Naive thymus-derived CD4-positive, alpha-beta T cell (primary cell): ENCODE results near the gene ENAM. TPM values are rescaled to one million over a fixed set of nuclear protein-coding genes. Genes with fewer than 3 reads are reported as not detected.
"Not testable (repeated sequence)": the region's sequence is repeated elsewhere in the genome, so short reads cannot be mapped to it uniquely, and the experiment has no call there.

Experiments used
- ATAC-seq: fragments of 150-1000 bp; cut with Tn5 transposase; 2 replicates; pipeline ENCODE4 v1.10.0; 2021; ENCODE audit warnings: mild to moderate bottlenecking, moderate library complexity
- CTCF ChIA-PET: fragments of 350-600 bp; sonication (Branson Sonifier 250); formaldehyde crosslinking; loops from one replicate; lab custom pipeline; 2021; ENCODE audit warnings: antibody characterized with exemption; lab: Charles Lee
- POLR2A ChIA-PET: fragments of 350-600 bp; sonication (Branson Sonifier 250); formaldehyde crosslinking; loops from one replicate; lab custom pipeline; 2021; ENCODE audit warnings: antibody characterized with exemption, inconsistent platforms; lab: Charles Lee
- DNase-seq, 9 donors: peaks; one replicate each; pipeline versions ENCODE4 v3.0.0 to v3.0.0-alpha.2; 2020 to 2022; ENCODE audit warnings: mixed read lengths in 1 of 9
- H3K27ac ChIP-seq: one replicate; pipeline ENCODE4 v1.7.0; 2013; ENCODE audit warnings: mild to moderate bottlenecking, low read depth, low read length, moderate library complexity
- H3K27me3 ChIP-seq, 2 donors: one replicate each; pipeline ENCODE4 v1.7.0; 2013; ENCODE audit warnings: low read length in 2 of 2, mild to moderate bottlenecking in 2 of 2, moderate library complexity in 2 of 2; ENCODE audit not compliant: control insufficient read depth in 2 of 2, insufficient read depth in 2 of 2
- H3K36me3 ChIP-seq, 3 experiments: 1 replicate in 2 of 3; 2 replicates in 1 of 3; pipeline ENCODE4 v1.7.0; 2013; ENCODE audit warnings: low read length in 3 of 3, mild to moderate bottlenecking in 3 of 3, moderate library complexity in 1 of 3; ENCODE audit not compliant: insufficient read depth in 3 of 3, control insufficient read depth in 2 of 3
- H3K4me1 ChIP-seq, 2 donors: one replicate each; pipeline ENCODE4 v1.7.0; 2013; ENCODE audit warnings: low read length in 2 of 2, mild to moderate bottlenecking in 2 of 2, moderate library complexity in 1 of 2; ENCODE audit not compliant: control insufficient read depth in 2 of 2, insufficient read depth in 2 of 2
- H3K4me3 ChIP-seq: 2 replicates; pipeline ENCODE4 v1.7.0; 2013; ENCODE audit warnings: mild to moderate bottlenecking, low read length
- H3K9me3 ChIP-seq, 3 experiments: 1 replicate in 2 of 3; 2 replicates in 1 of 3; pipeline ENCODE4 v1.7.0; 2013; ENCODE audit warnings: low read length in 3 of 3; ENCODE audit not compliant: control insufficient read depth in 2 of 3
- H3K27ac Mint-ChIP-seq, 9 donors: one replicate each; pipeline ENCODE4 v1.8.0; 2020 to 2022; ENCODE audit warnings: mixed read lengths in 9 of 9, mild to moderate bottlenecking in 8 of 9, moderate library complexity in 5 of 9, inconsistent platforms in 2 of 9
- H3K27me3 Mint-ChIP-seq, 5 donors: one replicate each; pipeline ENCODE4 v1.8.0; 2021 to 2022; ENCODE audit warnings: mixed read lengths in 5 of 5, mild to moderate bottlenecking in 1 of 5
- H3K36me3 Mint-ChIP-seq, 5 donors: one replicate each; pipeline ENCODE4 v1.8.0; 2020 to 2022; ENCODE audit warnings: mixed read lengths in 5 of 5, mild to moderate bottlenecking in 3 of 5, inconsistent platforms in 1 of 5
- H3K4me1 Mint-ChIP-seq, 7 donors: one replicate each; pipeline ENCODE4 v1.8.0; 2020 to 2022; ENCODE audit warnings: mixed read lengths in 7 of 7, mild to moderate bottlenecking in 3 of 7, inconsistent platforms in 1 of 7
- H3K4me3 Mint-ChIP-seq, 10 donors: one replicate each; pipeline ENCODE4 v1.8.0; 2020 to 2022; ENCODE audit warnings: mild to moderate bottlenecking in 10 of 10, mixed read lengths in 10 of 10, moderate library complexity in 6 of 10, inconsistent platforms in 2 of 10
- H3K9me3 Mint-ChIP-seq, 11 donors: one replicate each; pipeline ENCODE4 v1.8.0; 2020 to 2022; ENCODE audit warnings: mixed read lengths in 11 of 11, mild to moderate bottlenecking in 4 of 11, inconsistent platforms in 1 of 11, moderate library complexity in 1 of 11
- intact Hi-C, 2 donors: fragments of 100-400 bp; cut with micrococcal nuclease; formaldehyde crosslinking; loops; one replicate each; pipeline ENCODE4 v1.15.1; 2023
- polyA plus RNA-seq, 2 donors: library from polyadenylated mRNA; unstranded; fragments of 300-500 nt; fragmentation: Illumina TruSeq; gene quantifications; one replicate each; pipeline ENCODE4 v1.2.3, GENCODE V29; 2021
- total RNA-seq, 6 experiments: library from RNA in 5 of 6; stranded (reverse) in 5 of 6; gene quantifications; 1 replicate in 5 of 6; 2 replicates in 1 of 6; pipeline ENCODE4 v1.2.3 and lab custom pipeline; 2021 to 2026

The ENAM gene
- total and polyA plus RNA-seq, 7 experiments from 2014 or later = not detected

DNA sequence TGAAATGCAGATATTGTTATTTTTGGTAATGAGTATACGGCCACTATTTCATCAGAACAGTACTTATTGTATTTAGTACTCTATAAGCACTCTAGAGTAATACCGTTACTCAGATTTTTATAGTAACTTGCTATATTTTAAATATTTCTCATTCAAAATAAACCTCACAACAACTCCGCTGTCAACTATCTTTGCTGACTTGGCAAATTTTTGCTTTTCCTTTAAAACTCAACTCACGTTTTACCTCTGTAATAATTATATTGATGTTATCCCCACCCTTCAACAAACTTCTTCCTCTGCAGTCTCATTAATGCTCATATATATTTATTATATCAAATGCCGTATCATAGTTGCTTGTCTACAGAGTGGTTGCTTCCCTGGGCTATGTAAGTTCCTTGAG lies 28.8 kb downstream of the ENAM start:
- no peak for DNase-seq
- Histone ChIP-seq H3K4me3 (no peak overlapping the region), H3K9me3 (no peaks in the 10 kb centered on the region), H3K27ac (no peak overlapping the region), H3K36me3 (no peaks in the 10 kb centered on the region), H3K27me3 (no peaks in the 10 kb centered on the region), H3K4me1 (no peaks in the 10 kb centered on the region)
- Mint-ChIP-seq H3K27me3 (peaks cover 0 to 32% (median 6%) of the 10 kb centered on the region in 5 donors), H3K27ac (no peak overlapping the region), H3K4me1 (peaks cover 0 to 9% (median 5%) of the 10 kb centered on the region in 7 donors), H3K9me3 (no peaks in the 10 kb centered on the region), H3K36me3 (no peaks in the 10 kb centered on the region), H3K4me3 (no peak overlapping the region)
- no peak for ATAC-seq
- intact Hi-C loops = no loop called here
- POLR2A ChIA-PET = no interaction called here
- CTCF ChIA-PET = no interaction called here

- DNase-seq (no peak), ATAC-seq (no peak)
- H3K9me3 ChIP-seq = no peaks in the 10 kb centered on the region
- Mint-ChIP-seq H3K4me3 (no peak overlapping the region), H3K4me1 (peaks cover 0 to 9% (median 5%) of the 10 kb centered on the region in 7 donors), H3K9me3 (no peaks in the 10 kb centered on the region), H3K36me3 (no peaks in the 10 kb centered on the region), H3K27me3 (peaks cover 0 to 31% (median 6%) of the 10 kb centered on the region in 5 donors), H3K27ac (no peak overlapping the region)
- H3K27ac ChIP-seq = no peak overlapping the region
- H3K4me1 ChIP-seq = no peaks in the 10 kb centered on the region
- H3K36me3 ChIP-seq = no peaks in the 10 kb centered on the region
- ChIA-PET CTCF (interaction anchor here (0.6 kb wide), 1 partner anchor 10 kb away, joined by 3 read pairs; no protein-coding TSS in a partner anchor), POLR2A (no interaction called here)
- H3K27me3 ChIP-seq = no peaks in the 10 kb centered on the region
- intact Hi-C loops = no loop called here
- H3K4me3 ChIP-seq = no peak overlapping the region
Measured at GRCh38 chr4:70658418-70658817, 29.9 kb downstream of the ENAM start.

- DNase-seq = no peak
- Mint-ChIP-seq H3K4me3 (no peak overlapping the region), H3K4me1 (peaks cover 0 to 9% (median 5%) of the 10 kb centered on the region in 7 donors), H3K27ac (no peak overlapping the region), H3K9me3 (no peaks in the 10 kb centered on the region), H3K27me3 (peaks cover 0 to 20% (median 6%) of the 10 kb centered on the region in 5 donors), H3K36me3 (no peaks in the 10 kb centered on the region)
- H3K27ac ChIP-seq = no peak overlapping the region
- no peaks in the 10 kb centered on the region for H3K4me1 ChIP-seq
- POLR2A ChIA-PET = no interaction called here
- no peaks in the 10 kb centered on the region for H3K36me3 ChIP-seq
- no peaks in the 10 kb centered on the region for H3K27me3 ChIP-seq
- no peak overlapping the region for H3K4me3 ChIP-seq
- no peaks in the 10 kb centered on the region for H3K9me3 ChIP-seq
- CTCF ChIA-PET = no interaction called here
- intact Hi-C loops = no loop called here
- ATAC-seq = no peak
Measured at GRCh38 chr4:70660106-70660505, 31.6 kb downstream of the ENAM start.

DNA sequence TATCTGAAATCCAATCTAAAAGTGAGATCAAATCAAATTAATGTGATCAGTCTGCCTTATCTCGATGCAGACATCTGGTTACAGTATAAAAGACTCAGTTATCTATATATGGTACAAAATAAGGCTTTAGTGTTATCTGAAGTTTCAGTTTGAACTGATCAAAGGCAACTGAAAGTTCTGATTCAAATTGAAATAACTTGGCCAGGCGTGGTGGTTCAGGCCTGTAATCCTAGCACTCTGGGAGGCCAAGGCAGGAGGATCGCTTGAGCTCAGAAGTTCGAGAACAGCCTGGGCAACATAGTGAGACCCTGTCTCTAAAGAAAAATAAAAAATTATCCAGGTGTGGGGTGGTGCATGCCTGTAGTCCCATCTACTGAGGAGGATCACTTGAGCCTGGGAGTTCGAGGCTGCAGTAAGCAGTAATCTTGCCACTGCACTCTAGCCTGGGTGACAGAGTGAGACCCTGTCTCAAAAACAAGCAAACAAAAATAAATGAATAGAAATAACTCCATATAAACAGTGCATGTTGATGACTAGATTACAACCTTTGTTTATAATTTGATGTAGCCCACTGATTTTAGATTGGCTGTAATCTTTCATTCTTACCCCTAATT lies 32.9 kb downstream of the ENAM start:
- POLR2A ChIA-PET, H3K4me1 Mint-ChIP-seq, H3K9me3 Mint-ChIP-seq, H3K36me3 Mint-ChIP-seq, ATAC-seq, H3K4me1 ChIP-seq, DNase-seq, H3K36me3 ChIP-seq, H3K9me3 ChIP-seq, intact Hi-C loops, H3K4me3 ChIP-seq, H3K27me3 ChIP-seq, H3K27ac ChIP-seq, H3K4me3 Mint-ChIP-seq: not testable (repeated sequence)
- H3K27me3 Mint-ChIP-seq = peaks cover 0 to 22% (median 6%) of the 10 kb centered on the region in 5 donors
- CTCF ChIA-PET = interaction anchor here (1.4 kb wide), 1 partner anchor 9 kb away, joined by 3 read pairs; no protein-coding TSS in a partner anchor
- peak overlapping the region in 1 of 9 donors; percentile 36 for H3K27ac Mint-ChIP-seq

DNA sequence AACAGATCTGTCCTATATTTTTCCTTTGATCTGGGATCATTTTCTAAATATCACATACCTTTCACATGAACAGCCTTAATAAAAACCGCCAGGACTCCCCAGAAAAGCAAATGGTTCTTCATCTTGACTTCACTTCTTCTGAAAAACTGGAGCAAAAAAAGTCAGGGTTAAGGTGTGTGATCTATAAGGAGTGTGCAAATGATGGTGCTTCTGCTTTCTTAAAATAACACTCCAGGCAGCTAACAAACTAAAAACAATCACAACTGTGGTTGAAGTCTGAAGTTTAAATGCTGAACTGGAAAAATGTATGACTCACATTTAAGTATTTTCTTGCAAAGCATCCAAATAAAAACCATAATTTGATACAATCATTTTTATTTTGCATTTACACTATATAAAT lies 37.8 kb downstream of the ENAM start, which contains the start of gene JCHAIN:
Gene JCHAIN, minus strand, starts transcription at position 140 of the 400 bp plus-strand sequence. Its CDS starts 18 bp downstream, at position 122.
- Histone ChIP-seq H3K27me3 (no peaks in the 10 kb centered on the region), H3K9me3 (no peaks in the 10 kb centered on the region), H3K36me3 (no peaks in the 10 kb centered on the region), H3K27ac (no peak within 1 kb of the TSS), H3K4me1 (no peaks in the 10 kb centered on the region), H3K4me3 (no peak within 1 kb of the TSS)
- ChIA-PET POLR2A (no interaction called here), CTCF (interaction anchor here (1.0 kb wide), 1 partner anchor 12 kb away, joined by 3 read pairs; no protein-coding TSS in a partner anchor)
- ATAC-seq (no peak), DNase-seq (no peak)
- no peak within 1 kb of the TSS for H3K4me3 Mint-ChIP-seq
- peaks cover 0 to 10% (median 0%) of the 10 kb centered on the region in 7 donors for H3K4me1 Mint-ChIP-seq
- H3K27ac Mint-ChIP-seq = no peak within 1 kb of the TSS
- H3K36me3 Mint-ChIP-seq = no peaks in the 10 kb centered on the region
- intact Hi-C loops = no loop called here
- H3K9me3 Mint-ChIP-seq = peaks cover 0 to 1% (median 0%) of the 10 kb centered on the region in 11 donors
- peaks cover 0 to 27% (median 4%) of the 10 kb centered on the region in 5 donors for H3K27me3 Mint-ChIP-seq

- peaks cover 0 to 1% (median 0%) of the 10 kb centered on the region in 11 donors for H3K9me3 Mint-ChIP-seq
- POLR2A ChIA-PET = interaction anchor here (1.5 kb wide), 1 partner anchor 21 kb away, joined by 3 read pairs; the partner anchor contains the start of gene UTP3
- no peak overlapping the region for H3K4me3 Mint-ChIP-seq
- H3K4me1 Mint-ChIP-seq = peaks cover 0 to 5% (median 0%) of the 10 kb centered on the region in 7 donors
- H3K4me1 ChIP-seq = no peaks in the 10 kb centered on the region
- peaks cover 0 to 31% (median 5%) of the 10 kb centered on the region in 5 donors for H3K27me3 Mint-ChIP-seq
- DNase-seq (no peak), ATAC-seq (no peak)
- no peaks in the 10 kb centered on the region for H3K9me3 ChIP-seq
- H3K27me3 ChIP-seq = no peaks in the 10 kb centered on the region
- H3K4me3 ChIP-seq = no peak overlapping the region
- H3K27ac ChIP-seq = no peak overlapping the region
- no peaks in the 10 kb centered on the region for H3K36me3 ChIP-seq
- CTCF ChIA-PET = interaction anchor here (0.6 to 1.1 kb wide), 3 partner anchors 10 to 256 kb away, joined by 3 read pairs; no protein-coding TSS in a partner anchor
- H3K27ac Mint-ChIP-seq = no peak overlapping the region
- intact Hi-C loops = no loop called here
- no peaks in the 10 kb centered on the region for H3K36me3 Mint-ChIP-seq
Measured at GRCh38 chr4:70667740-70668535, 39.4 kb downstream of the ENAM start.
